Endothelial cell of umbilical vein (primary cell): ENCODE data around the gene ZBP1. TPM values are rescaled to one million over a fixed set of nuclear protein-coding genes. Genes with fewer than 3 reads are reported as not detected.

ENCODE experiments used
- BruUV-seq: library from RNA; stranded (reverse); fragments of 400-500 nt; replicated peaks from 2 replicates; lab custom pipeline; 2021; lab: Mats Ljungman, UMichigan
- CTCF ChIA-PET: fragments of 300-600, 350-600 bp; sonication (Branson Sonifier 250); formaldehyde crosslinking; loops from one replicate; lab custom pipeline; 2021; ENCODE audit warnings: antibody characterized with exemption, inconsistent platforms; lab: Charles Lee
- POLR2A ChIA-PET: fragments of 300-600, 350-600 bp; sonication (Branson Sonifier 250); formaldehyde crosslinking; loops from one replicate; lab custom pipeline; 2021; ENCODE audit warnings: antibody characterized with exemption, inconsistent platforms; lab: Charles Lee
- DNase-seq: peaks from one replicate; pipeline ENCODE4 v3.0.0-alpha.2; 2011; ENCODE audit warnings: low read depth, low spot score
- FAIRE-seq: peaks from 2 replicates; lab custom pipeline; 2011; peaks lifted over from hg19 to GRCh38; lab: Jason Lieb, UNC
- H2AFZ ChIP-seq: 2 replicates; pipeline ENCODE4 v1.6.0; 2012; ENCODE audit warnings: low read depth, low read length, control low read depth, inconsistent platforms
- H3K27ac ChIP-seq: 2 replicates; pipeline ENCODE4 v1.5.1; 2011; ENCODE audit warnings: low read depth, mild to moderate bottlenecking, control low read depth, low read length, moderate library complexity; ENCODE audit not compliant: insufficient read depth
- H3K27me3 ChIP-seq, 2 experiments: 2 replicates each; pipeline versions ENCODE4 v1.6.0 to v1.6.1; 2011; ENCODE audit warnings: low read length in 2 of 2, mixed read lengths in 1 of 2; ENCODE audit not compliant: control insufficient read depth in 2 of 2, insufficient read depth in 2 of 2
- H3K36me3 ChIP-seq, 2 experiments: 2 replicates in 1 of 2; 3 replicates in 1 of 2; pipeline ENCODE4 v1.5.1; 2011; ENCODE audit warnings: low read length in 2 of 2, mild to moderate bottlenecking in 1 of 2, moderate library complexity in 1 of 2; ENCODE audit not compliant: control insufficient read depth in 2 of 2, insufficient read depth in 2 of 2; ENCODE audit errors: extremely low read depth in 1 of 2
- H3K4me1 ChIP-seq: 3 replicates; pipeline ENCODE4 v1.5.1; 2011; ENCODE audit warnings: mild to moderate bottlenecking, low read length; ENCODE audit not compliant: control insufficient read depth, insufficient read depth; ENCODE audit errors: extremely low read depth
- H3K4me2 ChIP-seq: 2 replicates; pipeline ENCODE4 v1.6.1; 2011; ENCODE audit warnings: low read length, control low read depth, mixed read lengths; ENCODE audit not compliant: insufficient read depth
- H3K4me3 ChIP-seq, 3 experiments: fragments of 200-600 bp in 1 of 3; sonication (generic), shearing (Covaris generic) in 1 of 3; replicated peaks in 1 of 3; 2 replicates each; pipeline ENCODE4 v1.5.1; 2011 to 2016; ENCODE audit warnings: control low read depth in 3 of 3, low read length in 3 of 3, mild to moderate bottlenecking in 2 of 3, inconsistent platforms in 1 of 3, low read depth in 1 of 3, moderate library complexity in 1 of 3; ENCODE audit not compliant: insufficient read depth in 1 of 3
- H3K79me2 ChIP-seq: 2 replicates; pipeline ENCODE4 v1.6.0; 2012; ENCODE audit warnings: low read length, inconsistent platforms; ENCODE audit not compliant: control insufficient read depth, insufficient read depth
- H3K9ac ChIP-seq: replicated peaks from 2 replicates; pipeline ENCODE3; 2011; ENCODE audit warnings: low read length, control low read depth; ENCODE audit not compliant: insufficient read depth; ENCODE audit errors: extremely low read depth
- H3K9me1 ChIP-seq: replicated peaks from 3 replicates; pipeline ENCODE4 v1.6.0; 2011; ENCODE audit warnings: mild to moderate bottlenecking, low read length; ENCODE audit not compliant: control insufficient read depth, insufficient read depth; ENCODE audit errors: extremely low read depth
- H3K9me3 ChIP-seq: replicated peaks from 2 replicates; pipeline ENCODE4 v1.5.1; 2012; ENCODE audit warnings: low read length, inconsistent platforms; ENCODE audit not compliant: control insufficient read depth, insufficient read depth
- H4K20me1 ChIP-seq: replicated peaks from 2 replicates; pipeline ENCODE3; 2011; ENCODE audit warnings: mild to moderate bottlenecking, low read length; ENCODE audit not compliant: control insufficient read depth, insufficient read depth; ENCODE audit errors: extremely low read depth
- CTCF ChIP-seq, 2 donors: IDR thresholded peaks; 1 replicate in 1 of 2; 2 replicates in 1 of 2; pipeline ENCODE4 v1.5.1; 2011; ENCODE audit warnings: low read length in 2 of 2, mild to moderate bottlenecking in 2 of 2, moderate library complexity in 2 of 2, control low read depth in 1 of 2, inconsistent platforms in 1 of 2, low read depth in 1 of 2; ENCODE audit not compliant: insufficient read depth in 1 of 2; ENCODE audit errors: extremely low read depth in 1 of 2
- EZH2 ChIP-seq: IDR thresholded peaks from 2 replicates; pipeline ENCODE4 v1.6.1; 2012; ENCODE audit warnings: borderline replicate concordance, low read depth, mild to moderate bottlenecking, moderate library complexity, low read length, inconsistent platforms; ENCODE audit not compliant: severe bottlenecking
- FOS ChIP-seq: IDR thresholded peaks from 2 replicates; pipeline ENCODE4 v1.6.1; 2011; ENCODE audit warnings: mild to moderate bottlenecking, low read length, moderate library complexity, borderline replicate concordance; ENCODE audit not compliant: insufficient read depth
- GATA2 ChIP-seq: IDR thresholded peaks from 2 replicates; pipeline ENCODE4 v1.7.0; 2011; ENCODE audit warnings: low read depth, mild to moderate bottlenecking, moderate library complexity, mixed read lengths, low read length; ENCODE audit not compliant: insufficient read length, insufficient read depth
- JUN ChIP-seq: IDR thresholded peaks from 2 replicates; pipeline ENCODE4 v1.6.1; 2011; ENCODE audit warnings: borderline replicate concordance, low read depth; ENCODE audit not compliant: insufficient read length, insufficient read depth
- MAX ChIP-seq: IDR thresholded peaks from 2 replicates; pipeline ENCODE4 v1.6.1; 2011; ENCODE audit not compliant: insufficient read depth, insufficient read length
- MYC ChIP-seq: IDR thresholded peaks from one replicate; pipeline ENCODE4 v1.6.1; 2011; ENCODE audit warnings: mild to moderate bottlenecking, low read depth, low read length
- POLR2A ChIP-seq: IDR thresholded peaks from 2 replicates; pipeline ENCODE4 v1.6.1; 2012; ENCODE audit warnings: low read depth, mild to moderate bottlenecking, control low read depth, low read length
- POLR2AphosphoS5 ChIP-seq: IDR thresholded peaks from 2 replicates; pipeline ENCODE4 v1.6.1; 2012; ENCODE audit warnings: low read depth, mild to moderate bottlenecking, control low read depth, low read length, moderate library complexity; ENCODE audit not compliant: insufficient read depth
- dilution Hi-C: fragments of 300-500 bp; cut with MboI; formaldehyde crosslinking; loops from one replicate; pipeline ENCODE4 v1.15.0; 2019; ENCODE audit warnings: low sequenced_read_pairs; ENCODE audit not compliant: extremely low pct_ligation_motif_present
- intact Hi-C: fragments of 100-400 bp; cut with micrococcal nuclease; formaldehyde crosslinking; loops from one replicate; pipeline ENCODE4 v1.10.0; 2022
- polyA plus RNA-seq, 4 experiments: library from polyadenylated mRNA; depleted of rRNA in 3 of 4; stranded (reverse) in 3 of 4; unstranded in 1 of 4; fragments of >200 nt; gene quantifications; 2 replicates each; pipeline versions ENCODE4 v1.2.1 to v1.2.3, GENCODE V29; 2011 to 2012; ENCODE audit warnings: missing spikeins in 1 of 4
- total RNA-seq: library from RNA; stranded (reverse); gene quantifications from 2 replicates; pipeline ENCODE4 v1.2.3, GENCODE V29; 2021

The ZBP1 gene
- total and polyA plus RNA-seq, 2 donors (not counting 3 experiments of a cell fraction or from before 2014, with no cell fraction given), result not detected

GRCh38 chr20:57663681-57664451 is 43.6 kb upstream of the ZBP1 start:
- H2AFZ ChIP-seq, result no peak overlapping the region
- FAIRE-seq (no peak), DNase-seq (no peak)
- no peak overlapping the region for H3K4me2 ChIP-seq
- dilution Hi-C loops, result no loop called here
- intact Hi-C loops, result no loop called here
- no peak overlapping the region for H3K4me3 ChIP-seq
- peaks cover 22% of the 10 kb centered on the region for H3K79me2 ChIP-seq
- H3K9me3 ChIP-seq, result no peaks in the 10 kb centered on the region
- H3K9ac ChIP-seq, result no peak overlapping the region
- H3K9me1 ChIP-seq, result no peaks in the 10 kb centered on the region
- no TSS peak for BruUV-seq
- TF ChIP-seq MYC (no peak), MAX (no peak), JUN (no peak), GATA2 (no peak), POLR2A (no peak), CTCF (IDR thresholded peaks at IDR 0.05; ENCODE audit: extremely low read depth in 1 of 2, insufficient read depth in 1 of 2, low read depth in 1 of 2, low read length in 2 of 2) (no peak), FOS (no peak), POLR2AphosphoS5 (no peak), EZH2 (no peak)
- CTCF ChIA-PET, result no interaction called here
- no peak overlapping the region for H3K27ac ChIP-seq
- POLR2A ChIA-PET, result no interaction called here
- H4K20me1 ChIP-seq, result no peaks in the 10 kb centered on the region
- no peaks in the 10 kb centered on the region for H3K36me3 ChIP-seq
- no peaks in the 10 kb centered on the region for H3K27me3 ChIP-seq
- H3K4me1 ChIP-seq, result no peaks in the 10 kb centered on the region
